ENCODE data around the gene TSPAN17.

TSPAN17 gene

DNA sequence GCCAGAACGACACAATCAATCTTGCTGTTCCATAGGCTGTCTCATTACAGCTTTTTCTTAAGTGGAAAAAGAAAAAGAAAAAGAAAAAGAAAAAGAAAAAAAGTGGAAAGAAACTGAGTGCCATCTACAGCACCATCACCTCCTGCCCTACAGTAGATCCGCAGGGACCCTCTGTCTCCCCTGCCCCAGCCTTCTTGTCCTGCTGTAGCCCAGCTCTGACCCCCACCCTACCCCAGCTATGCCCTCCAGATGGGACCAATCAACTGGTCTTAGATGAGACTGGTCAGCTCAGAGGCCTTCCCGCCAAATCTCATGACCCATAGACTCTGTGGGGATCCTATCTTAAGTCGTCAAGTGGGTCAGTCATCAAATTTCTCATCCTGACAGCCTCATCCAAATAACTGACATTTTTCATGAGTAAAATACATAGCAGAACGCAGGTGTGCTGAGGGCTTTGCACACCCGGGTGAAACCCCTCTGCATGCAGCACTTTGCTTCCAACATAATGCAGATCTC is 34.8 kb downstream of the TSPAN17 start:
- in situ Hi-C loops (cut with MboI; ENCODE audit: low sequenced_read_pairs, unreplicated experiment), result no loop called here
- TF ChIP-seq, protein P1, sequence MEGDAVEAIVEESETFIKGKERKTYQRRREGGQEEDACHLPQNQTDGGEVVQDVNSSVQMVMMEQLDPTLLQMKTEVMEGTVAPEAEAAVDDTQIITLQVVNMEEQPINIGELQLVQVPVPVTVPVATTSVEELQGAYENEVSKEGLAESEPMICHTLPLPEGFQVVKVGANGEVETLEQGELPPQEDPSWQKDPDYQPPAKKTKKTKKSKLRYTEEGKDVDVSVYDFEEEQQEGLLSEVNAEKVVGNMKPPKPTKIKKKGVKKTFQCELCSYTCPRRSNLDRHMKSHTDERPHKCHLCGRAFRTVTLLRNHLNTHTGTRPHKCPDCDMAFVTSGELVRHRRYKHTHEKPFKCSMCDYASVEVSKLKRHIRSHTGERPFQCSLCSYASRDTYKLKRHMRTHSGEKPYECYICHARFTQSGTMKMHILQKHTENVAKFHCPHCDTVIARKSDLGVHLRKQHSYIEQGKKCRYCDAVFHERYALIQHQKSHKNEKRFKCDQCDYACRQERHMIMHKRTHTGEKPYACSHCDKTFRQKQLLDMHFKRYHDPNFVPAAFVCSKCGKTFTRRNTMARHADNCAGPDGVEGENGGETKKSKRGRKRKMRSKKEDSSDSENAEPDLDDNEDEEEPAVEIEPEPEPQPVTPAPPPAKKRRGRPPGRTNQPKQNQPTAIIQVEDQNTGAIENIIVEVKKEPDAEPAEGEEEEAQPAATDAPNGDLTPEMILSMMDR (IDR thresholded peaks at IDR 0.05; ENCODE audit: borderline replicate concordance, control extremely low read depth, extremely low read depth, insufficient read depth, missing control alignments), result no peak
- no peak for DNase-seq (ENCODE audit: low spot score)

DNA sequence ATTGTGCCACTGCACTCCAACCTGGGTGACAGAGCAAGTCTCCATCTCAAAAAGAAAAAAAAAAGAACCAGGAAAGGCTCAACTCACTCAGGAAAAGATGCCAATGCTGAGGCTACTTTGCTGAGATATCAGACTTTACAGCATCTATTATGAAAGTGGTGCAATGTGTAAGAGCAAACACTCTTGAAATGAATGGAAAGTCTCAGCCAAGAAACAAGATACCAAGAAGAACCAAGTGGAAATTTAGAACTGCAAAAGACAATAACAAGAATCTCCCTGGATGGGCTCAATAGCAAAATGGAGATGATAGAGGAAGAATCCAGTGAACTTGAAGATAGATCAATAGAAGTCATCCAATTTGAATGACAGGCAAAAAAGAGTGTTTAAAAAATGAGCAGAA is 37.7 kb downstream of the TSPAN17 start:
- TF ChIP-seq, protein P1 (IDR thresholded peaks at IDR 0.05; ENCODE audit: borderline replicate concordance, control extremely low read depth, extremely low read depth, insufficient read depth, missing control alignments), result no peak
- in situ Hi-C loops (cut with MboI; ENCODE audit: low sequenced_read_pairs, unreplicated experiment), result no loop called here
- DNase-seq (ENCODE audit: low spot score), result no peak

DNA sequence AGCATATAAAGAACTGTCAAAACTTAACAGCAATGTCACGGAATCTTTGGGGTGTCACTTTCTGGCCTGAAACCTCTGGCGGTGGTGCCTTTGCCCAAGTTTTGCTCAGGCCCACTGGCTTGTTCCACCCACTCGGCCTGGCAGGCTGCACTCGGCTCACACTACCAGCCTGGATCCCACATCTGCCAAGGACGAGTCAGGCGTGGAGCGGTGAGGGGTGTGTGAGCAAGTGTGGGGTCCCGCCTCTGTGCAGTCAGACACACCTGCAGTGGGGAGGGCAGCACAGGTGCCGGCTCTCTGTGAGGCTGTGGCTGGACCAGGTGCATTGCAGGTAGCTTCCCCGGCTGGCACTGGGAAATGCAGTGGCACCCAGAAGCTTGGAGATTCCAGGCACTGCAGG is 40.0 kb downstream of the TSPAN17 start:
- TF ChIP-seq, protein P1 (IDR thresholded peaks at IDR 0.05; ENCODE audit: borderline replicate concordance, control extremely low read depth, extremely low read depth, insufficient read depth, missing control alignments), result no peak
- no peak for DNase-seq (ENCODE audit: low spot score)
- in situ Hi-C loops (cut with MboI; ENCODE audit: low sequenced_read_pairs, unreplicated experiment), result no loop called here

DNA sequence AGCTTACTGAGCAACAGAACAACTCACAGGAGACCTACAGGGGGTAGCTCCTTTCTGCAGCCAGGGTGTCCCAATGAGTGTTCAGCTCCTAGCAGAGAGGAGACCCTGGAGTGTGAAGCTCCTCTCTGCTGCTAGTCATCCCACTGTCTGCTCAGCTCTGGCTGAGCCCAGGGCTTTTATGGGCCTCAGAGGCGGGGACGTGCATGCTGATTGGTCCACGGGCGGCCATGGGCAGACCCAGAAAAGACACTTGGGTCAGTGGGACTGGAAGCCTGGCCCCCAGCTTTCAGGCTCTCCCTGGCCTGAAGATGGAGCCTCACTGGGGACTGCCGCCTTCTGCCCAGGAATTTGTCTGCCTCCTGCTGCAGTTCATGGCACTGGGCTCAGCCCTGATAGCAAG is 40.6 kb downstream of the TSPAN17 start:
- TF ChIP-seq, protein P1 (IDR thresholded peaks at IDR 0.05; ENCODE audit: borderline replicate concordance, control extremely low read depth, extremely low read depth, insufficient read depth, missing control alignments), result no peak
- in situ Hi-C loops (cut with MboI; ENCODE audit: low sequenced_read_pairs, unreplicated experiment), result no loop called here
- no peak for DNase-seq (ENCODE audit: low spot score)

DNA sequence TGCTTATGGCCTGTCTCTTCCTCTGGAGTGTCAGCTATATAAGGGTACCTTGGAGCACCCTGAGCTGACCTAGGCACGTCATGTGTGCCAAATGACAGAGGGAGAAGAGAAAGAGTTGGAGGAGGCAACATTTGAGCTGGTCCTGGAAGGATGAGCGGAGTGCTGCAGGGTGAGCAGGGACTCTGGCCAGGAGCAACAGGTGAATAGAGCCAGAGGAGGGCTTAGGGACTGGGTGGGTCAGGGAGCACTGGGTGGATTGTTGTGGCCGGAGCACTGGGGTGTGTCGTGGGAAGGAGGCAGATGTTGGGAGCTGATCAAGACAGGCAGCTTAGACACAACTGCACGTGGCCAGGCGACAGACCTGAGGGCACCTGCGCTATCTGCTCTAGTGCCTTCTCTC is 43.6 kb downstream of the TSPAN17 start:
- DNase-seq (ENCODE audit: low spot score), result no peak
- TF ChIP-seq, protein P1 (IDR thresholded peaks at IDR 0.05; ENCODE audit: borderline replicate concordance, control extremely low read depth, extremely low read depth, insufficient read depth, missing control alignments), result no peak
- in situ Hi-C loops (cut with MboI; ENCODE audit: low sequenced_read_pairs, unreplicated experiment), result no loop called here

DNA sequence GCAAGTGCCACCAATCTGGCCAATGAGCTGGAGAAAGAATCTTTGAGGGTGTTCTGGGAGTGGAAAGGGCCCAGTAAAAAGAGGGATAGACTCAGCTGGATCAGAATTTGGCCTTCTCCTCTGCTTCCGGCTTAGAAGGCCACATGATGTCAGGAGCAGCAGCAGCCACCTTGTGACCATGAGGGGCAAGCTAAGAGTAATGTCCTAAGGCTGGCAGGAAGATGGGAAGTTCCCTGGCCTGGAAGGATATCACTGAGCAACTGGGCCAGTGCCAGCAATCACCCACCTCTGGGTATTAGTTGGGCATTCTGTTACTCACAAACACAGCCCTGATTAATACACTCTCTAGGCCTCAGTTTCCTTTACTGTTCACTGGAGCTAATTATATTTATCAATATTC is 44.2 kb downstream of the TSPAN17 start:
- TF ChIP-seq, protein P1 (IDR thresholded peaks at IDR 0.05; ENCODE audit: borderline replicate concordance, control extremely low read depth, extremely low read depth, insufficient read depth, missing control alignments), result no peak
- no peak for DNase-seq (ENCODE audit: low spot score)
- in situ Hi-C loops (cut with MboI; ENCODE audit: low sequenced_read_pairs, unreplicated experiment), result no loop called here

DNA sequence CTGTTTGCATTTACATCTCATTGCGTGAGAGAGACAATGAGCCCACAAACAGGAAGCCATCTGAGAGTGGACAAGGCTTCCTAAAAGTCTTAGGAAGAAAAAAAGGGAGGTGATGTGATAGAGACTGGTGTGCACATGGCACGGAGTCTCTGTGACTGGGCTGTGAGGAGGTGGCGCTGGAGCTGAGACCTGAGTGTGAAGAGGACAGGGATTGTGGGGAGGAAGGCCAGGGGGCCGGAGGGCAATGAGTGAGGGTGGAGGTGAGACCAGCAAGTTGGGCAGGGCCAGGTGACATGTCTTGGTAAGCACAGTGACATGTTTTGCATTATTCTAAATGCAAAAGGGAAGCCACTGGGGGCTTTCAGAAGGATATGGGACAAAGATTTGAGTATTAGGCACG is 45.0 kb downstream of the TSPAN17 start:
- in situ Hi-C loops (cut with MboI; ENCODE audit: low sequenced_read_pairs, unreplicated experiment), result no loop called here
- no peak for DNase-seq (ENCODE audit: low spot score)
- TF ChIP-seq, protein P1 (IDR thresholded peaks at IDR 0.05; ENCODE audit: borderline replicate concordance, control extremely low read depth, extremely low read depth, insufficient read depth, missing control alignments), result no peak

Data from GM13976 (cell line).